Breast epithelium (tissue), 4 donors: ENCODE data around the gene MMP25. TPM values are rescaled to one million over a fixed set of nuclear protein-coding genes. Genes with fewer than 3 reads are reported as not detected.
A peak's percentile ranks its signal among the peaks of the same experiment; 100 is the strongest.

ENCODE experiments used
- DNase-seq, 2 donors: peaks; one replicate each; pipeline ENCODE4 v3.0.0-alpha.2; 2019; ENCODE audit warnings: low spot score in 2 of 2
- H3K27ac ChIP-seq, 2 donors: fragments of 200-600 bp; sonication (generic) in 1 of 2; one replicate each; pipeline ENCODE4 v1.5.1; 2016 to 2019; ENCODE audit warnings: mild to moderate bottlenecking in 1 of 2
- H3K27me3 ChIP-seq, 2 donors: fragments of 200-600 bp; sonication (generic) in 1 of 2; one replicate each; pipeline versions ENCODE4 v1.5.1 to v1.6.0; 2017 to 2019; ENCODE audit warnings: control low read depth in 1 of 2, mild to moderate bottlenecking in 1 of 2
- H3K36me3 ChIP-seq: fragments of 200-600 bp; one replicate; pipeline ENCODE4 v1.5.1; 2019
- H3K4me1 ChIP-seq, 2 donors: fragments of 200-600 bp; sonication (generic); one replicate each; pipeline ENCODE4 v1.5.1; 2016 to 2019; ENCODE audit warnings: control low read depth in 1 of 2
- H3K4me3 ChIP-seq, 3 donors: fragments of 200-600 bp; sonication (generic); 1 replicate in 2 of 3; 2 replicates in 1 of 3; pipeline ENCODE4 v1.5.1; 2016 to 2019; ENCODE audit warnings: mild to moderate bottlenecking in 3 of 3, moderate library complexity in 2 of 3
- H3K9me3 ChIP-seq, 2 donors: fragments of 200-600 bp; sonication (generic) in 1 of 2; one replicate each; pipeline ENCODE4 v1.5.1; 2016 to 2019; ENCODE audit warnings: control low read depth in 1 of 2
- CTCF ChIP-seq, 3 donors: fragments of 450-650 bp; IDR thresholded peaks; one replicate each; pipeline ENCODE4 v1.5.1; 2016 to 2017; ENCODE audit warnings: antibody characterized with exemption in 3 of 3, mild to moderate bottlenecking in 3 of 3, moderate library complexity in 3 of 3
- POLR2A ChIP-seq: fragments of 450-650 bp; IDR thresholded peaks from one replicate; pipeline ENCODE4 v1.6.1; 2016; ENCODE audit warnings: antibody characterized with exemption, mild to moderate bottlenecking, moderate library complexity
- POLR2AphosphoS5 ChIP-seq, 3 donors: sonication (generic); formaldehyde crosslinking; IDR thresholded peaks; one replicate each; pipeline ENCODE4 v1.6.1; 2017; ENCODE audit warnings: antibody characterized with exemption in 3 of 3
- intact Hi-C: fragments of 100-400 bp; cut with DNase I; formaldehyde crosslinking; loops from one replicate; pipeline ENCODE4 v1.15.1; 2023; ENCODE audit warnings: low total_unique reads
- total RNA-seq, 3 donors: library from RNA; depleted of rRNA; stranded (reverse); fragments of >200 nt; gene quantifications; one replicate each; pipeline ENCODE4 v1.1.0, GENCODE V29; 2016

Gene MMP25
- 1 to 10 TPM in 1 of 3 donors, under 1 TPM in 2; 0.59 to 1.1 (median 0.98) TPM for total RNA-seq

- H3K36me3 ChIP-seq: no peaks in the 10 kb centered on the region
- intact Hi-C loops: no loop called here
- peak within 1 kb of the TSS; percentile 39 to 68 (median 50) for H3K4me3 ChIP-seq
- H3K4me1 ChIP-seq: peaks cover 6 to 7% of the 10 kb centered on the region in 2 donors
- peaks cover 5 to 50% of the 10 kb centered on the region in 2 donors for H3K27me3 ChIP-seq
- TF ChIP-seq CTCF (IDR thresholded peaks at IDR 0.05) (no peak), POLR2A (no peak), POLR2AphosphoS5 (IDR thresholded peaks at IDR 0.05) (no peak)
- no peak within 1 kb of the TSS for H3K27ac ChIP-seq
- H3K9me3 ChIP-seq: no peaks in the 10 kb centered on the region
- DNase-seq: no peak
These were observed at the start of gene MMP25 for GRCh38 chr16:3045758-3046640. Gene MMP25, plus strand, starts transcription at chr16:3046561. Its CDS starts 357 bp downstream, at chr16:3046918.

GRCh38 chr16:2999929-3000328 is 46.4 kb upstream of the MMP25 start:
- Histone ChIP-seq H3K4me1 (no peaks in the 10 kb centered on the region), H3K27ac (no peak overlapping the region), H3K9me3 (no peaks in the 10 kb centered on the region), H3K36me3 (no peaks in the 10 kb centered on the region), H3K4me3 (no peak overlapping the region), H3K27me3 (no peaks in the 10 kb centered on the region)
- no peak for TF ChIP-seq POLR2AphosphoS5 (IDR thresholded peaks at IDR 0.05)
- TF ChIP-seq CTCF (IDR thresholded peaks at IDR 0.05): no peak
- no peak for TF ChIP-seq POLR2A
- DNase-seq: no peak
- intact Hi-C loops: no loop called here

GRCh38 chr16:3000540-3000939 is 45.8 kb upstream of the MMP25 start:
- intact Hi-C loops: no loop called here

GRCh38 chr16:3001316-3001715 is 45.0 kb upstream of the MMP25 start:
- no peaks in the 10 kb centered on the region for H3K36me3 ChIP-seq
- no peak overlapping the region for H3K27ac ChIP-seq
- H3K9me3 ChIP-seq: no peaks in the 10 kb centered on the region
- no peak for TF ChIP-seq POLR2A
- H3K4me1 ChIP-seq: no peaks in the 10 kb centered on the region
- H3K4me3 ChIP-seq: no peak overlapping the region
- no peaks in the 10 kb centered on the region for H3K27me3 ChIP-seq
- intact Hi-C loops: no loop called here
- no peak for DNase-seq

More at GRCh38 chr16:3000540-3000939, 45.8 kb upstream of the MMP25 start:
- TF ChIP-seq POLR2AphosphoS5 (IDR thresholded peaks at IDR 0.05) (no peak), POLR2A (no peak), CTCF (IDR thresholded peaks at IDR 0.05) (no peak)
- Histone ChIP-seq H3K4me3 (no peak overlapping the region), H3K27me3 (no peaks in the 10 kb centered on the region), H3K36me3 (no peaks in the 10 kb centered on the region), H3K27ac (no peak overlapping the region), H3K4me1 (no peaks in the 10 kb centered on the region), H3K9me3 (no peaks in the 10 kb centered on the region)
- no peak for DNase-seq

GRCh38 chr16:3003582-3004270 is 42.6 kb upstream of the MMP25 start:
- peak; percentile 98 for DNase-seq
- Histone ChIP-seq H3K36me3 (no peaks in the 10 kb centered on the region), H3K4me1 (no peaks in the 10 kb centered on the region), H3K9me3 (no peaks in the 10 kb centered on the region), H3K4me3 (peak overlapping the region; percentile 17 to 63 (median 43)), H3K27me3 (peaks cover 0 to 2% of the 10 kb centered on the region in 2 donors), H3K27ac (peak overlapping the region in 1 of 2 donors; percentile 48)
- TF ChIP-seq POLR2A: no peak
- peak in 1 of 3 donors; percentile 25 for TF ChIP-seq POLR2AphosphoS5 (IDR thresholded peaks at IDR 0.05)
- peak in 1 of 3 donors; percentile 47 for TF ChIP-seq CTCF (IDR thresholded peaks at IDR 0.05)
- intact Hi-C loops: no loop called here
